Stimulated activated CD4-positive, alpha-beta T cell treated with anti-CD3 and anti-CD28 coated beads, Interleukin-12 subunit alpha, Interleukin-12 subunit beta, amount 100 ng/mL, for 48 hours (primary cell): ENCODE results near the gene STRIT1.
A peak's percentile ranks its signal among the peaks of the same experiment; 100 is the strongest.

Source experiments
- DNase-seq, 3 donors: peaks; one replicate each; pipeline ENCODE4 v3.0.0-alpha.2; 2020; ENCODE audit warnings: low read depth in 2 of 3, low spot score in 1 of 3

Gene STRIT1

GRCh38 chr3:155293516-155293915, at the start of gene STRIT1:
TSS of gene STRIT1 (minus strand) at chr3:155293683.
- DNase-seq: no peak

- DNase-seq: no peak
These were observed 48.9 kb upstream of the STRIT1 start for GRCh38 chr3:155342344-155342743.

- DNase-seq: no peak
These were observed 45.6 kb upstream of the STRIT1 start for GRCh38 chr3:155339052-155339451.

GRCh38 chr3:155335724-155336354, 42.4 kb upstream of the STRIT1 start:
- DNase-seq: no peak

GRCh38 chr3:155334914-155335723, 41.6 kb upstream of the STRIT1 start:
- no peak for DNase-seq

- no peak for DNase-seq
These were observed 40.9 kb upstream of the STRIT1 start for GRCh38 chr3:155334215-155334913.

GRCh38 chr3:155332716-155333115, 39.2 kb upstream of the STRIT1 start:
- no peak for DNase-seq

- no peak for DNase-seq
These were observed 37.6 kb upstream of the STRIT1 start for GRCh38 chr3:155331078-155331477.

GRCh38 chr3:155330370-155330769, 36.9 kb upstream of the STRIT1 start:
- DNase-seq: no peak

- DNase-seq: no peak
These were observed 36.1 kb upstream of the STRIT1 start for GRCh38 chr3:155329513-155330048.

GRCh38 chr3:155327871-155328270, 34.4 kb upstream of the STRIT1 start:
- DNase-seq: no peak

GRCh38 chr3:155327430-155327829, 33.9 kb upstream of the STRIT1 start:
- DNase-seq: no peak

GRCh38 chr3:155326901-155327300, 33.4 kb upstream of the STRIT1 start:
- DNase-seq: no peak

GRCh38 chr3:155326244-155326643, 32.8 kb upstream of the STRIT1 start:
- DNase-seq: no peak

GRCh38 chr3:155325263-155325835, 31.9 kb upstream of the STRIT1 start:
- DNase-seq: no peak

- DNase-seq: peak in 1 of 3 donors; percentile 8
These were observed 29.7 kb upstream of the STRIT1 start for GRCh38 chr3:155323063-155323666.

GRCh38 chr3:155321418-155321817, 27.9 kb upstream of the STRIT1 start:
- no peak for DNase-seq

GRCh38 chr3:155320934-155321333, 27.5 kb upstream of the STRIT1 start:
- no peak for DNase-seq

GRCh38 chr3:155318740-155319139, 25.3 kb upstream of the STRIT1 start:
- DNase-seq: no peak

- no peak for DNase-seq
These were observed 23.7 kb upstream of the STRIT1 start for GRCh38 chr3:155317211-155317610.

GRCh38 chr3:155316426-155316825, 22.9 kb upstream of the STRIT1 start:
- DNase-seq: no peak
